ENCODE measurements around the gene SLC24A2.
"Not testable (repeated sequence)": the region's sequence is repeated elsewhere in the genome, so short reads cannot be mapped to it uniquely, and the experiment has no call there.

Gene SLC24A2

DNA sequence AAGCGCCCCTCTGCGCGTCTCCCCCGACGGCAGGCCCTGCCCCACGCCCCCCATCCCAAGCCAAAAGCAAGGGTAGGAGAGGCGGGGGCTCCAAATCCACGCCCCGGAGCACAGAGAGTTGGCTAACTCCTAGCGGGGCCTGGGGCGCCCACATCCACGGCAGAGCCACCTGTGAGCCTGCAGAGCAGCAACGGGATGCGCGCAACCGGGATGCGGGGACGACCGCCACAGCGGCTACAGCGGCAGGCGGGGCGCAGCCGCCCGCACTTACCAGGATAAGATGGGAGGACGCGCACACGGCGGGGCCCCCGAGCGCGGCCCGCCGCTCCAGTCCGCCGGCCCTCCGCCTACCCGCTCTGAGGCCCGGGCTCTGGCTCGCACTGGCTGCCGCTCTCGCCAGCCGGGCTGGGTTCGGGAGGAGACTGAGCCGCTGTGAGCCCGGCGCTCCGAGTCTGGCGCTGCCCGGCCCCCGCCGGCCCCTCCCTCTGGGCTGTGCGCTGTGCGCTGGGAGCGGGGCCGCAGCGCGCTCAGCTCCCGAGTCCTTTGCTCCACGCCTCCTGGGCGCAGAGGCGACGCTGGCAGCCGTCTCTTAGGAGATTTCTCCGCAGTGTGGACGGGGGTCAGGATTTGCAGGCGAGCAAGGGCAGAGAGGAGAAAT is at the start of gene SLC24A2:
TSS of gene SLC24A2 (minus strand) at position 424 of the 658 bp plus-strand sequence.
- DNase-seq, result no peak

- DNase-seq, result not testable (repeated sequence)
Measured at GRCh38 chr9:19833331-19833730, 44.5 kb upstream of the SLC24A2 start.

GRCh38 chr9:19830796-19831195 is 42.0 kb upstream of the SLC24A2 start:
- DNase-seq, result no peak

- no peak for DNase-seq
Measured at GRCh38 chr9:19828576-19829109, 39.8 kb upstream of the SLC24A2 start.

GRCh38 chr9:19816769-19817168 is 27.9 kb upstream of the SLC24A2 start:
- DNase-seq, result no peak

- DNase-seq, result no peak
Measured at GRCh38 chr9:19812194-19812593, 23.4 kb upstream of the SLC24A2 start.

DNA sequence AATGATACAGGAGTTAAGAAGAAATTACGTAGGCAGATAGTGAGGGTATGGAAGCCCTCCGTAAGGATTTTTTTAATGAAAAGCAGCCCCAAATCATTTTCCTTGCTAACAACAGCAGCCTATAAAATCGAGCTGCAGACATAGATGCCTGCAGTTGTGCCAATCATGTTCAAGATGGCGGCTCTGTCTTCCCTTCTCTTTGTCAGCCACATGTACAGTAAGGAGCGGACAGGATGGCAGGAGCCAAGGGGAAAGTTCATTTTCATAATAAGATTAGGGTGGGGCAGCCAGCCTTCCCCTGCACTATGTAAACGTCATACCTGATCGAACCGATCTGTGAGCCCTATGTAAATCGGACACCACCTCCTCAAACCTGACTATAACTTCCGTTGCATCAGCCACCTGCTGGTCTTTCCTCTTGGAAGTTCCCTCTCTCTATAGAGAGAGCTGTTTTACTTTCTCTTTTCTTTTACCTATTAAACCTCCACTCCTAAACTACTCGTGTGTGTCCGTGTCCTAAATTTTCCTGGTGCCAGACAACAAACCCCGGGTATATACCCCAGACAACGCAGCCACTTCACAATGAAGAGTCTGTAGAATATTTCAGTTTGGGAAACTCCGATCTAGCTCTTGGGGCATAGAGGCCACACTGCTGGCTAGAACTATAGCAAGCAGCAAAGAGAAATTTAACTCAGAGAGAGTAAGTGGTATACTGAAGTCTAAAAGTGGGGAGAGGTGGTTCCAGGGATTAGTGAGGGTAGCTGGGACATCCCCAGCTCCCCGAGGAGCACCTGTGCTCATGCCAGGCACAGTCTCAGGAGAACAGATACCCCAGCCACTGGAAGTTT is 20.8 kb upstream of the SLC24A2 start:
- DNase-seq, result no peak

DNA sequence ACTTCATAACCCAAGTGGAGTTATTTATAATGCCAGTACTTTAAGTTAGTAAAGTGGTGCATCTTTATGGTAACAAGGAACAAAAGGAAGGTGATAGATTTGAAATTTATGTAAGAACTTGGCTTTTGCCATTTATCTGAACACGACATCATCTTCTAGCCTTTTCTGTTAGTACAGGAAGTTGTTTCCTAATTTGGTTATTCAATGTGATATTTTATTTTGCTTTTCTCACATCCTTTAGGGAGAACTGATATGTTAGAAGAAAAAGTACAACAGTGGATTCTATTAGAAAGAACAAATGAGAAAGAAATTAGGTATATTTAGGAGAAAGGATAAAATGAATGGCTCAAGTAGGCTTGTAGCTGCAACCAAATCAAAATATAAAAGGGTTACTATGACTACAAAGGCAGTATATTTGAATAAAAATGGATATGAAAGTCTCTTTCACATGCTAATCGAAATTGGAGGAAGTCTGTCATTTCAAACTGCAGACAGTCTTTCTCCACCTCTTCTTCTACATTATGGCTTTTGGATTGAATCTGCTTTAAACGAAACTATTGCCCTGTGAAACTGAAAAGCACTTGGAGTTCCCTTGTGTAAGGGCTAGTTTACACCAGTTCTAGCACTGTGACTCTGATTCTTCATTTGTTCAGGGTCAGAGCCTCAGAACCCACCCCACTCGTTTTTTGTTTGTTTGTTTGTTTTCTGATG is 18.5 kb upstream of the SLC24A2 start:
- no peak for DNase-seq

GRCh38 chr9:19804431-19804830 is 15.6 kb upstream of the SLC24A2 start:
- no peak for DNase-seq

DNA sequence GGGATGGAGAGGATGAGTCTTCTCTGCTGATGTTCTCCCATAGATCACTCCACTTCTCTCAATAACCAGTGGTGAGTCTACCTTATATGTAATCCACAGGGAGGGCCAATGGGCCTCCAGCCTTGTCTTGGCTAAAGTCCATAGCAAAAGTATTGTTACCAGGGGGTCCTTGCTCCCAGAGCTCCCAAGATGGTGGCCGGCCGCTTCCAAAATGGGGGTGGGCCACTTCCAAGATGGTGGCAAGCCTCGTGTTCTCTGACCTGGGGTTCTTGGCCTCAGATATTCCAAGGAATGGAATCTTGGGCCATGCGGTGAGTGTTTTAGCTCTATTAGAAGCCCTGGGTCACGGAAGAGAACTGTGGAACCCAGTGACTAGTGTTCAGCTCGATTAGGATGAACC is 12.0 kb upstream of the SLC24A2 start:
- no peak for DNase-seq

- no peak for DNase-seq
Measured at GRCh38 chr9:19799784-19800183, 10.9 kb upstream of the SLC24A2 start.

DNA sequence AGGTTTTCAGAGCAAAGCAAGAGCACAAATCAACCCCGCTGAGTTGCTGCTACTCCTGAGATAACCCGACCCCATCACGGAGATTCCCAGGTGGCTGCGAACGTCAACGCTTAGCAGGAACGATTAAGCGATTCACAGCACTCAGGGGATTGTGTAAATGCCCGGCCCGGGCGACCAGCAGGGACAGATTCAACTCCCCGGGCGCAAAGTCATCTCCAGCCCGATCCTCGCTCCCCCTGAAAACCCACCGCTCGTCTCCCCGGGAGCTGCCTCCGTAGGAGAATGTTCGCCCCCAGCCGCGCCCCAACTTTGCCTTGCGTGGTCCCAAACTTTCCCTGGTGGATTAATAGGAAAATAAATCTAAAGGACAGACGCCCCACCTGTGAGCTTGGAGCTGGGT is 685 bp downstream of the SLC24A2 start:
- no peak for DNase-seq

DNA sequence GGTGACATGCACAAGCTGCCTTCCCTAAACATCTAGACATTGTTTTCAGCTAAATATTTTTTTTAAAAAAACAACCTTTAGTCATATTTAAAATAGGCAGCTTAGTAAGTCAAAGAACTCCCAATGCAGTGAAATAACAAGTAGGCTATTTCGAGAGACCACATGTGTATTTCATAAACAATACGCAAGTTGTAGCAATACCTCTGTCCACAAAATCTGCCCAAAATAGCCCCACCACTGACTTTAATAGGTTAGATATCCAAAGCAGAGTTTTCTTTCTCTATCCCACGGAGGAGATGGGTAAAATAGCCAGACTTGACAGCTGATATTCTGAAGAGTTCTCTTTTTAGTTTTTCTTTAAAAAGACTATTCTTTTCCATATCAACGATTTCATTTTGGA is 1.2 kb downstream of the SLC24A2 start:
- no peak for DNase-seq

DNA sequence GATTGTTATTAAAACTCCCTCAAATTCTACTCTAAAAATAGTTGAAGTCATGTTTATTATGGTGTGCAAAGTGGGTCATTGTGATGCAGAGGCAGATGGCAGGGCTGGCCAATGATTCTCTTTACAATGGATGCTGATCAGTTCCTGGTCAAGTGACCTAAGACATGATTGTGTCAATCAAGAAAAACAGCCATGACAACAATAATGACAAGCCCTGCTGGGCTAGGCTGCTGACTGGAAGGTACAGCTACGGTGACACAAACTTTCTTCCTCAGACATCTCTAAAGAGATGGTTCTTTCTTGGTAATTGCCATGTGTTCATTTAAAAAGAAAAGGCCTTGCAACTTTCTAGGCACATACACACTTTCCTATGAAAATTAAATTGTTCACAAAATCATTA is 3.6 kb downstream of the SLC24A2 start:
- no peak for DNase-seq

GRCh38 chr9:19784136-19784535 is 4.7 kb downstream of the SLC24A2 start:
- no peak for DNase-seq

DNA sequence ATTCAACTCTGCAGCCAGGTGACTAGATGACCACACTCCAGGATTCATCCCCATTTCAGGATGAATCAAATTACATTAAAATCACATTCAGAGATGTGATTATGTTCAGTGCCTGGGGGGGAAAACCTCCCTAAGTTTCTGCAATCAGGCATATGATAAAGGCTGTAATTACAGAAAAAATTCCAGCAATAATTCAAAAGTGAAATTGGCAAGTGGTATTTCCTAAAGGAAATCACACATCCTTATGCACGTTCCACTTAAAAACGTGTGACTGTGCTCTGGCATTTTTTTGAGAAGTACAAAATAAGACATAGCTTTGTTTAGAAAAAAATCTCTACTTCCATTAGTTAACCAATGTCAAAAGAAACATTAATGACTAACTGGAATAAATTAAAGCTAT is 5.3 kb downstream of the SLC24A2 start:
- no peak for DNase-seq

GRCh38 chr9:19782005-19782404 is 6.8 kb downstream of the SLC24A2 start:
- DNase-seq, result no peak

- no peak for DNase-seq
Measured at GRCh38 chr9:19781240-19781639, 7.6 kb downstream of the SLC24A2 start.

DNA sequence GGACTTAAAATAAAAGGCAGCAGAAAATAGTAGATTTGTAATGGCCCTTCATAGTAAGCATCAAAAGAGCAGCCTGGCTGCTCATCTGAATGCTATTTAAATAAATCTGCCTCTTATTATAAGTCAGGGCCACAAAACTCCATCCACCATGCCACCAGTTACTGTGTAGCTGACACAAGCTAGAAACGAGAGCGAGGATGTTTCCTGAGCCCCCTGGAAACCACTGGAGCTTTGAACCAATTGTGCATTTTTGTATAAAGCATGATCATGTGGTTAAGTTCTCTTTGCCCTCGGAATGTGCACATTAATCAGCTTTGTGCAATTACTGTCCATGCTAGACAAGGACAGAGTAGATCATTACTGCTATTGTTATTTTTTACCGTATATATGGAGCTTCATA is 17.4 kb downstream of the SLC24A2 start:
- no peak for DNase-seq

GRCh38 chr9:19770973-19771372 is 17.9 kb downstream of the SLC24A2 start:
- no peak for DNase-seq

GRCh38 chr9:19769213-19769612 is 19.6 kb downstream of the SLC24A2 start:
- DNase-seq, result no peak

- DNase-seq, result no peak
Measured at GRCh38 chr9:19768798-19769197, 20.0 kb downstream of the SLC24A2 start.

DNA sequence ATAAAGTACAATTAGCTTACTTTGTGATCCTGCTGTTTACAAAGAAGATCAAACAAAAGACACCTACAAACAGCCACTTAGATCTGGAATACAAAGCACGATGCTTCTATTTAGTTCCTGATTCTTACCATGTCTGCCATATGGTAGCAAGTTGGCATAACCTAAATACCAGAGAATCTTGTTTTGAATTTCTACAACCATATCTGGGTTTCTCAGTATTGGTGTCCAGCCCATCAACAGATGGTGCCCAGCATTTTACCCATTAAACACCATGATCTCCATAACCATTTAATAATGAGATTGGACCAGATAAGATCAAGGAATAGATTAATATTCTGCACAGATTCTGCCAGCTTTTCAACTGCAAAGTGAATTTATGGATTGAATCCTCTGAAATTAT is 29.8 kb downstream of the SLC24A2 start:
- DNase-seq, result no peak

DNA sequence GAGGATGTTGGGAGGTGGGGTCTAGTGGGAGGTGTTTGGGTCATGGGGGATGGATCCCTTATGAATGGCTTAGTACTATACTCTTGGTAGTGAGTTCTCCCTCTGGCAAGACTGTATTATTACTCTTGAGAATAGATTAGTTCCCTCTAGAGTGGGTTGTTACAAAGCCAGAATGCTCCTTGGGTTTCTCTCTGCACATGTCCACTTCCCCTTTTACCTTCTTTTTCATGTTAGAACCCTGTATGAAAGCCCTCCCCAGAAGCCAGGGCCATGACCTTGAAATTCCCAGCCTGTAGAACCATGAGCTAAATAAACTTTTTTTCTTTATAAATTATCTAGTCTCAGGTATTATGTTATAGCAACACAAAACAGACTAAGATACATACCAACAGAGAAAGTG is 31.1 kb downstream of the SLC24A2 start:
- no peak for DNase-seq

Measured in stimulated activated CD4-positive, alpha-beta T cell treated with anti-CD3 and anti-CD28 coated beads, Interleukin-2, amount 100 ng/mL, for 48 hours (primary cell).